Keratinocyte (primary cell): ENCODE data around the gene SANBR. TPM values are rescaled to one million over a fixed set of nuclear protein-coding genes. Genes with fewer than 3 reads are reported as not detected.

Source experiments
- DNase-seq: peaks from one replicate; pipeline ENCODE4 v3.0.0-alpha.2; 2011; ENCODE audit warnings: low read depth, missing footprints, low spot score
- FAIRE-seq: peaks from 2 replicates; lab custom pipeline; 2011; peaks lifted over from hg19 to GRCh38; lab: Jason Lieb, UNC
- H2AFZ ChIP-seq: 2 replicates; pipeline ENCODE4 v1.6.0; 2012; ENCODE audit warnings: low read length, control low read depth, inconsistent platforms; ENCODE audit not compliant: control insufficient read depth
- H3K27ac ChIP-seq: 2 replicates; pipeline ENCODE4 v1.5.1; 2011; ENCODE audit warnings: low read length; ENCODE audit not compliant: control insufficient read depth, insufficient read depth
- H3K27me3 ChIP-seq: 3 replicates; pipeline ENCODE4 v1.6.0; 2011; ENCODE audit warnings: low read length; ENCODE audit not compliant: control insufficient read depth, insufficient read depth; ENCODE audit errors: extremely low read depth
- H3K36me3 ChIP-seq, 2 experiments: 2 replicates in 1 of 2; 3 replicates in 1 of 2; pipeline ENCODE4 v1.5.1; 2011; ENCODE audit warnings: low read length in 2 of 2, mild to moderate bottlenecking in 1 of 2; ENCODE audit not compliant: control insufficient read depth in 2 of 2, insufficient read depth in 2 of 2; ENCODE audit errors: extremely low read depth in 1 of 2
- H3K4me1 ChIP-seq: 3 replicates; pipeline ENCODE4 v1.5.1; 2011; ENCODE audit warnings: low read length; ENCODE audit not compliant: control insufficient read depth, insufficient read depth; ENCODE audit errors: extremely low read depth
- H3K4me2 ChIP-seq: 3 replicates; pipeline ENCODE4 v1.6.0; 2011; ENCODE audit warnings: low read depth, low read length; ENCODE audit not compliant: control insufficient read depth, insufficient read depth; ENCODE audit errors: extremely low read depth
- H3K4me3 ChIP-seq, 3 experiments: fragments of 200-600 bp in 1 of 3; sonication (generic) in 1 of 3; 2 replicates in 2 of 3; 3 replicates in 1 of 3; pipeline ENCODE4 v1.5.1; 2011 to 2016; ENCODE audit warnings: low read length in 3 of 3, mild to moderate bottlenecking in 3 of 3, control low read depth in 2 of 3, inconsistent platforms in 1 of 3, low read depth in 1 of 3, mixed read lengths in 1 of 3, mixed run types in 1 of 3, moderate library complexity in 1 of 3; ENCODE audit not compliant: control insufficient read depth in 2 of 3, insufficient read depth in 2 of 3; ENCODE audit errors: extremely low read depth in 1 of 3
- H3K79me2 ChIP-seq: 2 replicates; pipeline ENCODE4 v1.6.0; 2012; ENCODE audit warnings: low read length; ENCODE audit not compliant: control insufficient read depth, insufficient read depth
- H3K9ac ChIP-seq: 3 replicates; pipeline ENCODE4 v1.6.0; 2011; ENCODE audit warnings: low read length; ENCODE audit not compliant: control insufficient read depth, insufficient read depth; ENCODE audit errors: extremely low read depth
- H3K9me1 ChIP-seq: 3 replicates; pipeline ENCODE4 v1.6.0; 2011; ENCODE audit warnings: low read length; ENCODE audit not compliant: control insufficient read depth, insufficient read depth; ENCODE audit errors: extremely low read depth
- H3K9me3 ChIP-seq: 2 replicates; pipeline ENCODE4 v1.5.1; 2012; ENCODE audit warnings: low read depth, low read length; ENCODE audit not compliant: control insufficient read depth
- H4K20me1 ChIP-seq: 3 replicates; pipeline ENCODE4 v1.6.0; 2011; ENCODE audit warnings: low read length; ENCODE audit not compliant: control insufficient read depth, insufficient read depth; ENCODE audit errors: extremely low read depth
- EZH2 ChIP-seq: IDR thresholded peaks from one replicate; pipeline ENCODE4 v1.6.1; 2012; ENCODE audit warnings: inconsistent platforms, mild to moderate bottlenecking, low read length, moderate library complexity
- dilution Hi-C: fragments of 300-500 bp; cut with MboI; formaldehyde crosslinking; loops from one replicate; pipeline ENCODE4 v1.7.0; 2020; ENCODE audit warnings: low sequenced_read_pairs; ENCODE audit not compliant: extremely low pct_ligation_motif_present
- polyA plus RNA-seq, 5 experiments: library from polyadenylated mRNA; depleted of rRNA in 3 of 5; stranded (reverse) in 3 of 5; stranded (forward) in 1 of 5; unstranded in 1 of 5; fragments of >200 nt; gene quantifications; 1 replicate in 1 of 5; 2 replicates in 3 of 5; 3 replicates in 1 of 5; pipeline versions ENCODE4 v1.2.1 to v1.2.3, GENCODE V29; 2011 to 2012; ENCODE audit warnings: missing spikeins in 2 of 5, low read depth in 1 of 5, low replicate concordance in 1 of 5
- TF ChIP-seq, protein P1 (sequence below), 3 experiments: IDR thresholded peaks in 1 of 3; conservative IDR thresholded peaks in 1 of 3; optimal IDR thresholded peaks in 1 of 3; 2 replicates in 2 of 3; 3 replicates in 1 of 3; pipeline versions ENCODE3 to v1.5.1; 2011; ENCODE audit warnings: low read length in 3 of 3, mild to moderate bottlenecking in 3 of 3, moderate library complexity in 2 of 3, control low read depth in 1 of 3, inconsistent platforms in 1 of 3; ENCODE audit not compliant: insufficient read depth in 2 of 3; ENCODE audit errors: extremely low read depth in 1 of 3

The SANBR gene
- polyA plus RNA-seq, 1 donor (not counting 4 experiments of a cell fraction or from before 2014, with no cell fraction given), result 7.0 TPM

DNA sequence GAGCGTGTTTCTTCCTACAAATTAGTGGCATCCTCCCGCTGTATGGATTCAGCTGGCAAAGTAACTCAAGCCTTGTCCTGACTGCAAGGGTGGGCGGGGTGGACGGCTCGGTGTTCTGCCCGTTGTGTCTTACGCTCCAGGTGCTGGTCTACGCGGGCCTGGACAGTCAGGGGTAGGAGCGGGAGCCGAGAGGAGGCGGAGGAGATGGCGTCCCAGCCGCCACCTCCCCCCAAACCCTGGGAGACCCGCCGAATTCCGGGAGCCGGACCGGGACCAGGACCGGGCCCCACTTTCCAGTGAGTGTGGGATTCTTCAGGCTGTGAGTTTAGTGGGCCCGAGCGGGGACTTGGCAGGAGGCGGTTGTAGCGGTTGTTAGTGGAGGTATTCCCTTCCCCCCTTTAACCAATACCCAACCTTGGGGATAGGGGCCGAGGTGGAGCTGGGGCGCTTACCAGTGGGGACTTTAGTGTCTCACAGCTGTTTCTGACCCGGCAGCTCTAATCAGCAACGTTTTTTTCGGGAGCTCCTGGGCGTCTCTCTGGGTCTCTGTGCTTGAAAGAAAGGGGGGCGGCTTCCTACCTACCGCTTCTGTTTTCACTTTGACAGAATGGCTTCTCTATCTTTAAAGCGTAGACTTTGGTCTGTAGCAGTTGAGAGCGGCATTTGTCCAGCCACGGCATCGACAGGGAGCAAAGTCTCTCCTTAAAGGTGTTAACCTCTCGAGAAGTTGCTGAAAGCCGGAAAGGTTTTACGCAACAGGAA, 47.9 kb upstream of the SANBR start, which contains the start of the genes PEX13 and PUS10:
TSS of gene PEX13 (plus strand) at position 165 of the 762 bp plus-strand sequence. CDS start at position 205, 40 bp downstream.
TSS of gene PUS10 (minus strand) at position 700 of the 762 bp plus-strand sequence. CDS start 6,365 bp downstream, outside the sequence.
- Histone ChIP-seq H3K4me3 (peak within 1 kb of the TSS; percentile 81 to 100 (median 97)), H3K9me3 (no peaks in the 10 kb centered on the region), H3K27me3 (no peaks in the 10 kb centered on the region), H3K9ac (peak within 1 kb of the TSS; percentile 100), H3K27ac (peak within 1 kb of the TSS; percentile 99), H2AFZ (peak within 1 kb of the TSS; percentile 97), H4K20me1 (no peaks in the 10 kb centered on the region), H3K36me3 (peaks cover 4 to 5% of the 10 kb centered on the region in 2 experiments), H3K4me1 (peaks cover 22% of the 10 kb centered on the region), H3K4me2 (peak within 1 kb of the TSS; percentile 87), H3K9me1 (no peaks in the 10 kb centered on the region), H3K79me2 (peaks cover 52% of the 10 kb centered on the region)
- FAIRE-seq (no peak), DNase-seq (no peak)
- TF ChIP-seq EZH2, result no peak
- dilution Hi-C loops, result no loop called here

DNA sequence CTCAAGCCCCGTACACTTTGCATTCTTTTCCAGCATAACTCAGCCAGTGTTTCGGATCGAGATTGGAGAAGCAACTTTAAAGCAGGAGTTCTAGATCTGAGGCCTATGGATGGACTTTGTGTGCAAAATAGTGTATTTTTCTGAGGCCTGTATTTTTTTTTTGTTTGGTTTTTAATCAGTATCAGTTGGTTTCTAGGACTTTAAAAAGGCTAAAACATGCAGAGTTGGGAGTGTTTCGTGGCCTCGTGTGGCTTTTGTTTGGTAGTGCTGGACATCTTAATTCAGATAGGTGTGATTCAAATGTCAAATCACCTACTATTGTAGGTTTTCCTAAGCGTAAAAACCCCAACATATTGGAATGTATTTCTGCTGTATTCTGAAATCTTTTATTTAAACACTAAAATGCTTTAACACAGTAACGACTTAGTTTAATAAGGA, 47.3 kb upstream of the SANBR start:
- peak overlapping the region; percentile 87 for H3K4me2 ChIP-seq
- TF ChIP-seq EZH2, result no peak
- TF ChIP-seq, protein P1, sequence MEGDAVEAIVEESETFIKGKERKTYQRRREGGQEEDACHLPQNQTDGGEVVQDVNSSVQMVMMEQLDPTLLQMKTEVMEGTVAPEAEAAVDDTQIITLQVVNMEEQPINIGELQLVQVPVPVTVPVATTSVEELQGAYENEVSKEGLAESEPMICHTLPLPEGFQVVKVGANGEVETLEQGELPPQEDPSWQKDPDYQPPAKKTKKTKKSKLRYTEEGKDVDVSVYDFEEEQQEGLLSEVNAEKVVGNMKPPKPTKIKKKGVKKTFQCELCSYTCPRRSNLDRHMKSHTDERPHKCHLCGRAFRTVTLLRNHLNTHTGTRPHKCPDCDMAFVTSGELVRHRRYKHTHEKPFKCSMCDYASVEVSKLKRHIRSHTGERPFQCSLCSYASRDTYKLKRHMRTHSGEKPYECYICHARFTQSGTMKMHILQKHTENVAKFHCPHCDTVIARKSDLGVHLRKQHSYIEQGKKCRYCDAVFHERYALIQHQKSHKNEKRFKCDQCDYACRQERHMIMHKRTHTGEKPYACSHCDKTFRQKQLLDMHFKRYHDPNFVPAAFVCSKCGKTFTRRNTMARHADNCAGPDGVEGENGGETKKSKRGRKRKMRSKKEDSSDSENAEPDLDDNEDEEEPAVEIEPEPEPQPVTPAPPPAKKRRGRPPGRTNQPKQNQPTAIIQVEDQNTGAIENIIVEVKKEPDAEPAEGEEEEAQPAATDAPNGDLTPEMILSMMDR (optimal IDR thresholded peaks at IDR 0.05 in 1 of 3, IDR thresholded peaks at IDR 0.05 in 1 of 3, conservative IDR thresholded peaks at IDR 0.05 in 1 of 3; ENCODE audit: extremely low read depth in 1 of 3, insufficient read depth in 2 of 3, low read length in 3 of 3), result no peak
- H3K9ac ChIP-seq, result peak overlapping the region; percentile 100
- peak overlapping the region; percentile 74 for H2AFZ ChIP-seq
- dilution Hi-C loops, result no loop called here
- H3K79me2 ChIP-seq, result peaks cover 57% of the 10 kb centered on the region
- no peaks in the 10 kb centered on the region for H4K20me1 ChIP-seq
- peak overlapping the region; percentile 81 to 100 (median 97) for H3K4me3 ChIP-seq
- no peaks in the 10 kb centered on the region for H3K27me3 ChIP-seq
- H3K9me3 ChIP-seq, result no peaks in the 10 kb centered on the region
- H3K9me1 ChIP-seq, result no peaks in the 10 kb centered on the region
- H3K27ac ChIP-seq, result peak overlapping the region; percentile 99
- H3K4me1 ChIP-seq, result peaks cover 22% of the 10 kb centered on the region
- DNase-seq (no peak), FAIRE-seq (no peak)
- H3K36me3 ChIP-seq, result peaks cover 4 to 5% of the 10 kb centered on the region in 2 experiments
